Stimulated activated CD8-positive, alpha-beta memory T cell treated with anti-CD3 and anti-CD28 coated beads, Interleukin-7, amount 100 ng/mL, for 24 hours (primary cell): Measurements from ENCODE around the gene ABCC6.

Experiments
- DNase-seq: peaks from one replicate; pipeline ENCODE4 v3.0.0-alpha.2; 2020; ENCODE audit warnings: low read depth

Gene ABCC6

DNA sequence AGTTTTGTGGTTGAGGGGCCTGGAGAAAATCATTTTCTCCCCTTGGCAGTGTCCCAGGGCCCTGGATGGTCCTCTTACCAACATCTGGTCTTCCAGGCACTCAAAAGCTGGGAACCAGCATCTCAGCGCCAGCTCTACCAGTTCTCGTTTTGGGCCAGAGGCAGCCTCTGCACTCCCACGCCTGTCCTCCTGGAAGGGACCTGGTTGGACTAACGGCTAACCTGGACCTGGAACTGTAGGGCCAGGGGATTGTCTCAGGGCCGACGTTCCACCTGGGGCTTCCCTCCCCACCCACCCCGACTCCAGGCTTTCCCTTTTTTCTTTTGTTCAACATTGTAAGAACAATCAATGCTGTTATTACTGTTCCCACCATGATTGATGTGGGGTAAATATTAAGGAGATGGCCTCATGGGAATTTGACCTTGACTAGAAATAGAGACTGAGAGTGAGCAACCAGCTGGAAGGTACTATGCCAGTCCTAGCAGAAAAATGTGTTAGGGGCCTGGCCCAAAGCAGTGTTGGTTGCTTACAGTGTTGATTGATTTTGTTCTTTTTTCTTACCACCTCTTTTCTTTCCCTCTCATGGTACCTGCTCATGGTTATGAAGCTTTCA, 81.4 kb downstream of the ABCC6 start:
- DNase-seq: no peak

GRCh38 chr16:16141141-16141540, 82.2 kb downstream of the ABCC6 start:
- DNase-seq: no peak

DNA sequence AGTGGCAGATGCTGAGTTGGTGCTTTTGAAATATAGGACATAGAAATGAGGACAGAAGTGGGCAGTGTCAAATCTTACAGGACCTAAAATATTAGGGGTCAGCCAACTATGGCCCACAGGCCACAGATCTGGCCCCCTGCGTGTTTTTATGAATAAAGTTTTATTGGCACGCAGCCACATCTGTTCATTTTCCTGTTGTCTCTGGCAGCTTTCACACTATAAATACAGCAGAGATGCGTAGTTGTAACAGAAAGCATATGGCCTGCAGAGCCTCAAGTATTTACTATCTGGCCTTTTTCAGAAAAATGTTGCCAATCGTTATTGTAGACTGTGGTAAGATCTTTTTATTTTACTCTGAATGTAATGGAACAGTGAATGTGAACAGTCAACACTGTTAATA, 82.8 kb downstream of the ABCC6 start:
- DNase-seq: no peak

DNA sequence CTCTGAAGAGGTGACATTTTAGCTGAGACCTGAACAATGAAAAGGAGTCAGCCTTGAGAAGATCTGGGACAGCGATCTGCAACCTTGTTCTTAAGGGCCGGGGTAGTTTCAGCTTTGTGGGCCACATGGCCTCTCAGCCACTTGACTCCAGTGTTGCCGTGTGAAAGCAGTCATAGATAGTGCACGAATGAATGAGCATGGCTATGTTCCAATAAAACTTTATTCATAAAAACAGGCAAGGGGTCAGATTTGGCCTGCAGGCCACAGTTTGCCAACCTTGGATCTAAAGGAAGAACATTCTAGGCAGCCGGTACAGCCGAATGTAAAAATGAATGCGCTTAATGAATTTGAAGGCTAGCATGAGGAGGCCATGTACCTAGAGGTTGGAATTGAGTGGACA, 83.5 kb downstream of the ABCC6 start:
- DNase-seq: no peak

DNA sequence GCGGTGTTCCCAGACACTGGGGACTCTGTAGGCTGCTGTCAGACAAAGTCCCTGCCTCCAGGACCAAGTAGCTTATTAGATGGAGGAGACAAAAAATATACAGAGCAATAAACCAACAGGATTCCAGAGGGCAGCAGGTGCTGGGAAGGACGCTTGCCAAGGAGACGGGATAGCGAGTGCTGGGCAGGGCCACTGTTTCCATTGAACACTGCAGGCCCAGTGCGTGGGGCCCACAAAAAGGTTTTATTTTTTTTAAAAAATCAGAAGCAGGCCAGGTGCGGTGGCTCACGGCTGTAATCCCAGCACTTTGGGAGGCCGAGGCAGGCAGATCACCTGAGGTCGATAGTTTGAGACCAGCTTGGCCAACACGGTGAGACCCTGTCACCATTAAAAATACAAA, 84.2 kb downstream of the ABCC6 start:
- DNase-seq: no peak

- DNase-seq: no peak
These were observed 85.2 kb downstream of the ABCC6 start for GRCh38 chr16:16138034-16138635.

- no peak for DNase-seq
These were observed 86.2 kb downstream of the ABCC6 start for GRCh38 chr16:16137110-16137509.

DNA sequence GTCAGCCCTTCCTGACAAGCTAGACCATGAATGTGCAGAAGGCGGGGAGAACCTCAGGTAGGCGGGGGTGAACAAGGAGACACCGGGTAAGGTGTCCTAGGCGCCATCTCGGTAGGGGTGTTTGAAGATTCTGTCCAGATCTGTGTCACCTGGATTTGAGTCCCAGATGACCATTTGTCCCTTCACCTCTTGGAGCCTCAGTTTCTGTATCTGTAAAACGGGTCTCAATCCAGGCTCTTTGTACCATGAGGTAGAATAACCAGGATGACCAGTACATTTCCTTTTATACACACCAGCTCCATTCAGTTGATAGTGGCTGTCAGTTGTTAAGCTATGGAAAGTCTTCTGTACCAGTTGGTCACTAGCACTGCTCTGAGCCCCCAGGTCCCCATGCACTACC, 86.7 kb downstream of the ABCC6 start:
- DNase-seq: no peak

DNA sequence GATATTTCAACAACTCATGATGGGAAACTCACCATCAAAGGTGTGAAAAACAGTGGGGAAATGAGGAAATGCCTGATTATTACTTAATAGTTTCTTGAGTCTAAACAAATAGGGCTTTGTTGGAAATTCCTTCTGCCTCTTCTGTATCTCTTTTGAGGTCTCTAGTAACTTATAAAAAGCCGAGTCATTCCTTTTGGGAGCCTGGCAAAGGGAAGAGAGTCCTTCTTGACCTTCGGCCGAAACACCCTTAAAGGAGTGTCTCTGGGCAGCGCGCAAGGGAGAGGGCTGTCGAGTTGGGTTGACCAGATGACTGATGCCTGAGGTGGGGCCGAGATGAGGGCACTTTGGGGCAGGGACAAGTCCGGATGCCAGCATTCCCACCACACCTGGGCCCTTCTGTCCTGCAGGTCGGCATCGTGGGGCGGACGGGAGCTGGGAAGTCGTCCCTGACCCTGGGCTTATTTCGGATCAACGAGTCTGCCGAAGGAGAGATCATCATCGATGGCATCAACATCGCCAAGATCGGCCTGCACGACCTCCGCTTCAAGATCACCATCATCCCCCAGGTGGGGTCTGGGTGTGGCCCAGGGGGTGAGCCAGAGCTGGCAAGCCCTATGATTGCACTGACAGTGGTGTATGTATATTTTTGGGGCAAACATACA, 89.2 kb downstream of the ABCC6 start:
- no peak for DNase-seq

DNA sequence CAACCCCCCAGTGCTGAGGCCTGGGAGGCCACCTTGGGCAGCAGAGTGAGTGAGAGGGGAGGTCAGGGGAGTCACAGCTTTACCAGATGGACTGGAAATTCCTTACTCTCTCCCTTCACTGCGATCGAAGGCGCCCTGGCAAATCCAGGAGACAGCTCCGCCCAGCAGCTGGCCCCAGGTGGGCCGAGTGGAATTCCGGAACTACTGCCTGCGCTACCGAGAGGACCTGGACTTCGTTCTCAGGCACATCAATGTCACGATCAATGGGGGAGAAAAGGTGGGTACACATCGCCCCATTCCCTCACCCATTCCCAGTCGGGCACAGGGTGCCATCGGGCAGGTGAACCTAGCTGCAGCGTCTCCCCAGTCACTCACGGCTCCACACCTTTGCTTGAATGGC, 91.6 kb downstream of the ABCC6 start:
- DNase-seq: no peak

DNA sequence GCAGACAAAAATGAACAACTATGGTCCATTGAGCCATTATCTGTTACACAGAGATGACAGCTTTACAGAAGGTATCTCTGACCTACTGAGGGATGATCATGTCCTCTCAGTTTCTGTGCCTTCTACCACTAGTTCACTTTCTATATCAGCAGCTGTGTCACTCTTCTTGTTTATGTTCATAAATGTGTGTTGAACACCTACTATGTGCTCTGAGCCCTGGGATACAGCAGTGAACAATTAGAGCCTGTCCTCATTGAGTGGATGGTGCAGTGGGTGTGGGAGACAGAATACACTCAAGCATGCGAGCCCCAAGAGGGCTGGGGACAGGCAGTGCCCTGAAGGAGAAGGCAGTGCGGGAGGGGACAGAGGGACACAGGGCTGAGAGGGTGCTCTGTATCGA, 92.1 kb downstream of the ABCC6 start:
- no peak for DNase-seq

- DNase-seq: peak; percentile 35
These were observed 95.7 kb downstream of the ABCC6 start for GRCh38 chr16:16127469-16128116.

- DNase-seq: no peak
These were observed 96.4 kb downstream of the ABCC6 start for GRCh38 chr16:16126896-16127295.

- DNase-seq: no peak
These were observed 98.3 kb downstream of the ABCC6 start for GRCh38 chr16:16124974-16125373.

- no peak for DNase-seq
These were observed 98.9 kb downstream of the ABCC6 start for GRCh38 chr16:16124438-16124837.

DNA sequence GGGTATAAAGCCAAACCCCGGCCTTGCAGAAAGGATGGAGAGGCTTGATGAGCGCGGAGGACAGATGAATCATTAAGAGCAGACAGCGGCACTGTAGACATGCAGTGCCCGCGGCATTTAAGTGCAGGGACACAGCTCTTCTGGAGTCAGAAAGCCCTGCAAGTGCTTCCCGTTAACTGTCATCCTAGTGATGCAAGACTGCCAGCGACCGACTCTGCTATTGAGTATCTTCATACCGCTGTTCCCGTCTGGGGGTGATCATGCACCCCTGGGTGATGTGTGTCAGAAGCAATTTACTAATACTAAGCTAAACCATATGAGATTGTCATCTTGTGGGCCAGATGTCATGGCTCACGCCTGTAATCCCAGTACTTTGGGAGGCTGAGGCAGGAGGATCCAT, 101.0 kb downstream of the ABCC6 start:
- no peak for DNase-seq

- DNase-seq: no peak
These were observed 102.0 kb downstream of the ABCC6 start for GRCh38 chr16:16121185-16121727.

DNA sequence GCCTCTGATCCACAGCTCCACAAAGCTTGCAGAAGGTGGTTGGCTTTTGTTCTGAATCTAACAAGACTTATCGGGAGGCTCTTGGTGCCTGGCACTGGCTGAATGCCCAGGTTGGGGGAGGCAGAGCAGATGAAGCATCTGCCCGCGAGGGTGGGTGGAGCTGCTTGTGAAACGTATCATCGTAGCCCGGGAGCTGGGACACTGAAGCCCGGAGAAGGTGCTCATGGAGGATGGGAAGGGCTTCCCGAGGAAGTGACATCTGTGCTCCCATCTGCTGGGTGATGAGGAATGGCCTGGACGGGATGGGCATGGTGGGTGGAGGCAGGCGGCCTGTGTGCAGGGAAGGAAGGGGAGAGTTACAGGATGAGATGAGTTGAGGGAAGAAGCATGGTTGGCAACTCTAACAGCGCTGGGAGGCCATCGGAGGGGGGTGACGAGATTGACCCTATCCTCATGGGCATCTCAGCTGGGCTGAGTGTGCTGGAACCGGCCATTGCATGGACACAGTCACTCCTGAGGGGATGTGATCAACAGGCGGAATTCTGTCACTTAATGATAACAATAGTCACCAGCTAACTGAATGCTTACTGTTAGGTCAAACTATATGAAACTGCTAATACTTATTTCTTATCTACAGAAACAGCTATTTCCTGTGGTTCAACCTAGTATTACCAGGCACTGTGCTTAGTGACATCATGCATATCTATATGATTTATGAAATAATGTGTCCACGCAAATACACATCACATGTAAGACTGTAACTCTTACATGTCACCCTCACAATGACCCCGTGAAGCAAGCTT, 102.7 kb downstream of the ABCC6 start:
- no peak for DNase-seq

GRCh38 chr16:16120044-16120381, 103.3 kb downstream of the ABCC6 start:
- DNase-seq: no peak

DNA sequence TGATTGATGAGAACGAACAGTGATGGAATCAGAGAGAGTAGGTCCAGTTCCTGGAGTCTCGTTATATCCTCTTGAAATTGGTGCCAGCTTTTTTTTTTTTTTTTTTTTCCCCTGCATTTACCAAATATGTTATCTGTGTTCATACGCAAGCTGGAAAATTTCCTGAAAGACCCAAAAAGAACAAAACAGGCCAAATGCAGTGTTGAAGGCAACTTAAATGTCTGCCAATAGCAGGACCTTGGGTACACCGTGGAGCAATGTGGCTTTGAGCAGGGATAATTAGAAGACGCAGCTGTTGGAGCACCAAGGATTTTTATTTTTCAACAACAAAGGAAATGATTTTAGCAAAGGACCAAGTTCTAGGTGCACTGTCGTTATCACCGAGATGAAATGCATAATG, 105.0 kb downstream of the ABCC6 start:
- DNase-seq: no peak

DNA sequence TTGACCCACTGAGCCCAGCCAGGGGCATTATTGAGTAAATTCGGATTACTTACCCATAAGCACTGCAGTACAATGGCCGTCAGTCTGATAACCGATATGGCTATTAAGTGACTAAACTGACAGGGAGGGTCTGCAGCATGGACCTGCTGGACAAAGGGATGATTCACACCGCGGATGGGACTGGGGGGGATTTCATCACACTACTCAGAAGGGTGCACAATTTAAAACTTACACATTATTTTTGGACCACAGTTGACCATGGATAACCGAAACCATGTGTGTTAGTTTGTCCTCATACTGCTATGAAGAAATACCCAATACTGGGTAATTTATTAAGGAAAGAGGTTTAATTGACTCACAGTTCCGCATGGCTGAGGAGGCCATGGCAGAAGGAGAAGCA, 106.5 kb downstream of the ABCC6 start:
- DNase-seq: no peak

- no peak for DNase-seq
These were observed 110.2 kb downstream of the ABCC6 start for GRCh38 chr16:16113076-16113475.
